Esophagus muscularis mucosa (tissue), 4 donors: ENCODE measurements around the gene IFRD2. TPM values are rescaled to one million over a fixed set of nuclear protein-coding genes. Genes with fewer than 3 reads are reported as not detected.
A peak's percentile ranks its signal among the peaks of the same experiment; 100 is the strongest.
"Not testable (repeated sequence)": the region's sequence is repeated elsewhere in the genome, so short reads cannot be mapped to it uniquely, and the experiment has no call there.

Experiments used
- DNase-seq: peaks from one replicate; pipeline ENCODE4 v3.0.0-alpha.2; 2017; ENCODE audit errors: extremely low spot score
- H3K27ac ChIP-seq, 4 donors: fragments of 200-600 bp; sonication (generic); replicated peaks in 1 of 4; 1 replicate in 3 of 4; 2 replicates in 1 of 4; pipeline ENCODE4 v1.5.1; 2016 to 2019; ENCODE audit warnings: mild to moderate bottlenecking in 1 of 4
- H3K27me3 ChIP-seq, 4 donors: fragments of 200-600 bp; sonication (generic); one replicate each; pipeline versions ENCODE4 v1.5.1 to v1.6.0; 2016 to 2019
- H3K36me3 ChIP-seq, 4 donors: fragments of 200-600 bp; sonication (generic); one replicate each; pipeline ENCODE4 v1.5.1; 2016 to 2019
- H3K4me1 ChIP-seq, 4 donors: fragments of 200-600 bp; sonication (generic); one replicate each; pipeline ENCODE4 v1.5.1; 2016 to 2019
- H3K4me3 ChIP-seq, 4 donors: fragments of 200-600 bp; sonication (generic); 1 replicate in 2 of 4; 2 replicates in 2 of 4; pipeline ENCODE4 v1.5.1; 2016 to 2019; ENCODE audit warnings: mild to moderate bottlenecking in 4 of 4, moderate library complexity in 1 of 4
- H3K9me3 ChIP-seq, 4 donors: fragments of 200-600 bp; sonication (generic); 1 replicate in 3 of 4; 2 replicates in 1 of 4; pipeline ENCODE4 v1.5.1; 2016 to 2019
- CTCF ChIP-seq, 3 experiments: fragments of 200-600 bp in 2 of 3; fragments of 450-650 bp in 1 of 3; sonication (generic) in 2 of 3; IDR thresholded peaks; one replicate each; pipeline ENCODE4 v1.5.1; 2017 to 2019; ENCODE audit warnings: antibody characterized with exemption in 3 of 3, mild to moderate bottlenecking in 2 of 3, moderate library complexity in 1 of 3
- EP300 ChIP-seq: sonication (generic); formaldehyde crosslinking; IDR thresholded peaks from one replicate; pipeline ENCODE4 v1.6.1; 2017; ENCODE audit warnings: antibody characterized with exemption
- POLR2A ChIP-seq: fragments of 450-650 bp; IDR thresholded peaks from one replicate; pipeline ENCODE4 v1.6.1; 2017; ENCODE audit warnings: antibody characterized with exemption, moderate library complexity, mild to moderate bottlenecking, low read depth
- POLR2AphosphoS5 ChIP-seq, 2 donors: sonication (generic); formaldehyde crosslinking; IDR thresholded peaks; one replicate each; pipeline ENCODE4 v1.6.1; 2017; ENCODE audit warnings: antibody characterized with exemption in 2 of 2
- WGBS: methylation state at CpG from one replicate; pipeline ENCODE4 v1.1.5; 2018; 5-methylcytosine and 5-hydroxymethylcytosine counted together
- intact Hi-C: fragments of 100-400 bp; cut with DNase I; formaldehyde crosslinking; loops from one replicate; pipeline ENCODE4 v1.15.1; 2023
- total RNA-seq, 4 donors: library from RNA; depleted of rRNA; stranded (reverse); fragments of >200 nt; gene quantifications; one replicate each; pipeline versions ENCODE4 v1.1.0 to v1.2.1, GENCODE V29; 2016

The IFRD2 gene
- total RNA-seq, 4 donors from 2014 or later, result 49.4 to 106 (median 85.8) TPM

GRCh38 chr3:50274371-50275104, 17.7 kb downstream of the IFRD2 start:
- intact Hi-C loops, result loop anchor here (5.0 kb wide), 2 partner anchors 82 to 152 kb away; partner anchors contain the start of gene GNAT1
- WGBS, result 48% methylated on average over 16 of the region's 26 CpGs
- H3K4me1 ChIP-seq, result peaks cover 30 to 71% (median 53%) of the 10 kb centered on the region in 4 donors
- no peaks in the 10 kb centered on the region for H3K9me3 ChIP-seq
- peaks cover 0 to 40% (median 5%) of the 10 kb centered on the region in 4 donors for H3K27me3 ChIP-seq
- DNase-seq, result no peak
- no peak for TF ChIP-seq POLR2AphosphoS5 (IDR thresholded peaks at IDR 0.05)
- TF ChIP-seq CTCF (IDR thresholded peaks at IDR 0.05), result peak; percentile 55 to 75 (median 65)
- TF ChIP-seq POLR2A, result no peak
- no peak for TF ChIP-seq EP300
- H3K4me3 ChIP-seq, result peak overlapping the region in 1 of 4 donors; percentile 5
- peaks cover 0 to 24% (median 9%) of the 10 kb centered on the region in 4 donors for H3K36me3 ChIP-seq
- no peak overlapping the region for H3K27ac ChIP-seq

GRCh38 chr3:50273689-50274065, 18.6 kb downstream of the IFRD2 start:
- 59% methylated on average over 31 of the region's 31 CpGs for WGBS
- peak overlapping the region in 1 of 4 donors; percentile 56 for H3K27ac ChIP-seq
- peaks cover 33 to 71% (median 54%) of the 10 kb centered on the region in 4 donors for H3K4me1 ChIP-seq
- intact Hi-C loops, result loop anchor here (2.0 to 5.0 kb wide), 4 partner anchors 15 to 151 kb away; partner anchors contain the start of gene GNAT1
- no peak for DNase-seq
- peaks cover 0 to 24% (median 9%) of the 10 kb centered on the region in 4 donors for H3K36me3 ChIP-seq
- H3K4me3 ChIP-seq, result peak overlapping the region; percentile 39 to 57 (median 42)
- H3K9me3 ChIP-seq, result no peaks in the 10 kb centered on the region
- TF ChIP-seq EP300, result no peak
- no peak for TF ChIP-seq POLR2AphosphoS5 (IDR thresholded peaks at IDR 0.05)
- no peak for TF ChIP-seq POLR2A
- TF ChIP-seq CTCF (IDR thresholded peaks at IDR 0.05), result no peak
- H3K27me3 ChIP-seq, result peaks cover 0 to 40% (median 5%) of the 10 kb centered on the region in 4 donors

- peak overlapping the region in 3 of 4 donors; percentile 19 to 56 (median 32) for H3K27ac ChIP-seq
- H3K9me3 ChIP-seq, result no peaks in the 10 kb centered on the region
- WGBS, result 12% methylated on average over 25 of the region's 61 CpGs
- H3K4me3 ChIP-seq, result peak overlapping the region; percentile 39 to 57 (median 42)
- H3K4me1 ChIP-seq, result peaks cover 35 to 72% (median 57%) of the 10 kb centered on the region in 4 donors
- TF ChIP-seq POLR2A (no peak), CTCF (IDR thresholded peaks at IDR 0.05) (peak; percentile 97 to 99 (median 98)), EP300 (no peak), POLR2AphosphoS5 (IDR thresholded peaks at IDR 0.05) (peak; percentile 67 to 81)
- DNase-seq, result no peak
- peaks cover 0 to 40% (median 5%) of the 10 kb centered on the region in 4 donors for H3K27me3 ChIP-seq
- H3K36me3 ChIP-seq, result peaks cover 0 to 24% (median 9%) of the 10 kb centered on the region in 4 donors
- intact Hi-C loops, result loop anchor here (2.0 to 5.0 kb wide), 4 partner anchors 14 to 151 kb away; partner anchors contain the start of gene GNAT1
These were observed 19.1 kb downstream of the IFRD2 start for GRCh38 chr3:50272911-50273688.

GRCh38 chr3:50272538-50272910, 19.7 kb downstream of the IFRD2 start:
- intact Hi-C loops, result loop anchor here (2.0 to 5.0 kb wide), 4 partner anchors 14 to 150 kb away; partner anchors contain the start of gene GNAT1
- H3K9me3 ChIP-seq, DNase-seq: not testable (repeated sequence)
- Histone ChIP-seq H3K4me3 (peak overlapping the region in 1 of 4 donors; percentile 39), H3K4me1 (peaks cover 40 to 78% (median 63%) of the 10 kb centered on the region in 4 donors), H3K27ac (peak overlapping the region in 2 of 4 donors; percentile 3 to 19), H3K27me3 (peaks cover 0 to 40% (median 5%) of the 10 kb centered on the region in 4 donors), H3K36me3 (peaks cover 0 to 24% (median 9%) of the 10 kb centered on the region in 4 donors)
- WGBS, result 61% methylated on average over 10 of the region's 10 CpGs
